Measurements from ENCODE around the gene ABCA8.
"Not testable (repeated sequence)": the region's sequence is repeated elsewhere in the genome, so short reads cannot be mapped to it uniquely, and the experiment has no call there.

DNA sequence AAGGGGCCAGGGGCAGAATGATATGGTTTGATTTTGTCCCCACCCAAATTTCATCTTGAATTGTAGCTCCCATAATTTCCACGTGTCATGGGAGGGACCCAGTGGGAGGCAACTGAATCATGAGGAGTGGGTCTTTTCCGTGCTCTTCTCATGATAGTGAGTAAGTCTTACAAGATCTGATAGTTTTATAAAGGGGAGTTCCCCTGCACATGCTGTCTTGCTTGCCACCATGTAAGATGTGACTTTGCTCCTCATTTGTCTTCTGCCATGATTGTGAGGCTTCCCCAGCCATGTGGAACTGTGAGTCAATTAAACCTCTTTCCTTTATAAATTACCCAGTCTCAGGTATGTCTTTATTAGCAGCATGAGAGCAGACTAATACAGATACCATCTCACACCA is 3.9 kb upstream of the ABCA8 start:
- TF ChIP-seq ESRRA (CRISPR knock-in tag; IDR thresholded peaks at IDR 0.05; ENCODE audit: borderline replicate concordance); NFYB (CRISPR knock-in tag; conservative IDR thresholded peaks at IDR 0.05; ENCODE audit: low read depth); NFE2L1 (CRISPR knock-in tag; IDR thresholded peaks at IDR 0.05); TP53 (CRISPR knock-in tag; IDR thresholded peaks at IDR 0.05); NR1H2 (CRISPR knock-in tag; IDR thresholded peaks at IDR 0.05); NR2C2 (CRISPR knock-in tag; IDR thresholded peaks at IDR 0.05); FOXJ3 (CRISPR knock-in tag; IDR thresholded peaks at IDR 0.05; ENCODE audit: borderline replicate concordance); ATF1 (CRISPR knock-in tag; IDR thresholded peaks at IDR 0.05): not testable (repeated sequence)
- TF ChIP-seq, protein P1, sequence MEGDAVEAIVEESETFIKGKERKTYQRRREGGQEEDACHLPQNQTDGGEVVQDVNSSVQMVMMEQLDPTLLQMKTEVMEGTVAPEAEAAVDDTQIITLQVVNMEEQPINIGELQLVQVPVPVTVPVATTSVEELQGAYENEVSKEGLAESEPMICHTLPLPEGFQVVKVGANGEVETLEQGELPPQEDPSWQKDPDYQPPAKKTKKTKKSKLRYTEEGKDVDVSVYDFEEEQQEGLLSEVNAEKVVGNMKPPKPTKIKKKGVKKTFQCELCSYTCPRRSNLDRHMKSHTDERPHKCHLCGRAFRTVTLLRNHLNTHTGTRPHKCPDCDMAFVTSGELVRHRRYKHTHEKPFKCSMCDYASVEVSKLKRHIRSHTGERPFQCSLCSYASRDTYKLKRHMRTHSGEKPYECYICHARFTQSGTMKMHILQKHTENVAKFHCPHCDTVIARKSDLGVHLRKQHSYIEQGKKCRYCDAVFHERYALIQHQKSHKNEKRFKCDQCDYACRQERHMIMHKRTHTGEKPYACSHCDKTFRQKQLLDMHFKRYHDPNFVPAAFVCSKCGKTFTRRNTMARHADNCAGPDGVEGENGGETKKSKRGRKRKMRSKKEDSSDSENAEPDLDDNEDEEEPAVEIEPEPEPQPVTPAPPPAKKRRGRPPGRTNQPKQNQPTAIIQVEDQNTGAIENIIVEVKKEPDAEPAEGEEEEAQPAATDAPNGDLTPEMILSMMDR (IDR thresholded peaks at IDR 0.05), result not testable (repeated sequence)
- TF ChIP-seq, protein P2, sequence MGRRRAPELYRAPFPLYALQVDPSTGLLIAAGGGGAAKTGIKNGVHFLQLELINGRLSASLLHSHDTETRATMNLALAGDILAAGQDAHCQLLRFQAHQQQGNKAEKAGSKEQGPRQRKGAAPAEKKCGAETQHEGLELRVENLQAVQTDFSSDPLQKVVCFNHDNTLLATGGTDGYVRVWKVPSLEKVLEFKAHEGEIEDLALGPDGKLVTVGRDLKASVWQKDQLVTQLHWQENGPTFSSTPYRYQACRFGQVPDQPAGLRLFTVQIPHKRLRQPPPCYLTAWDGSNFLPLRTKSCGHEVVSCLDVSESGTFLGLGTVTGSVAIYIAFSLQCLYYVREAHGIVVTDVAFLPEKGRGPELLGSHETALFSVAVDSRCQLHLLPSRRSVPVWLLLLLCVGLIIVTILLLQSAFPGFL (CRISPR knock-in tag; IDR thresholded peaks at IDR 0.05; ENCODE audit: borderline replicate concordance), result not testable (repeated sequence)
- TF ChIP-seq, protein P3, sequence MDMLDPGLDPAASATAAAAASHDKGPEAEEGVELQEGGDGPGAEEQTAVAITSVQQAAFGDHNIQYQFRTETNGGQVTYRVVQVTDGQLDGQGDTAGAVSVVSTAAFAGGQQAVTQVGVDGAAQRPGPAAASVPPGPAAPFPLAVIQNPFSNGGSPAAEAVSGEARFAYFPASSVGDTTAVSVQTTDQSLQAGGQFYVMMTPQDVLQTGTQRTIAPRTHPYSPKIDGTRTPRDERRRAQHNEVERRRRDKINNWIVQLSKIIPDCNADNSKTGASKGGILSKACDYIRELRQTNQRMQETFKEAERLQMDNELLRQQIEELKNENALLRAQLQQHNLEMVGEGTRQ (CRISPR knock-in tag; IDR thresholded peaks at IDR 0.05), result not testable (repeated sequence)
- TF ChIP-seq, protein P4, sequence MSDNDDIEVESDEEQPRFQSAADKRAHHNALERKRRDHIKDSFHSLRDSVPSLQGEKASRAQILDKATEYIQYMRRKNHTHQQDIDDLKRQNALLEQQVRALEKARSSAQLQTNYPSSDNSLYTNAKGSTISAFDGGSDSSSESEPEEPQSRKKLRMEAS (CRISPR knock-in tag; IDR thresholded peaks at IDR 0.05), result not testable (repeated sequence)
- TF ChIP-seq, protein P5, sequence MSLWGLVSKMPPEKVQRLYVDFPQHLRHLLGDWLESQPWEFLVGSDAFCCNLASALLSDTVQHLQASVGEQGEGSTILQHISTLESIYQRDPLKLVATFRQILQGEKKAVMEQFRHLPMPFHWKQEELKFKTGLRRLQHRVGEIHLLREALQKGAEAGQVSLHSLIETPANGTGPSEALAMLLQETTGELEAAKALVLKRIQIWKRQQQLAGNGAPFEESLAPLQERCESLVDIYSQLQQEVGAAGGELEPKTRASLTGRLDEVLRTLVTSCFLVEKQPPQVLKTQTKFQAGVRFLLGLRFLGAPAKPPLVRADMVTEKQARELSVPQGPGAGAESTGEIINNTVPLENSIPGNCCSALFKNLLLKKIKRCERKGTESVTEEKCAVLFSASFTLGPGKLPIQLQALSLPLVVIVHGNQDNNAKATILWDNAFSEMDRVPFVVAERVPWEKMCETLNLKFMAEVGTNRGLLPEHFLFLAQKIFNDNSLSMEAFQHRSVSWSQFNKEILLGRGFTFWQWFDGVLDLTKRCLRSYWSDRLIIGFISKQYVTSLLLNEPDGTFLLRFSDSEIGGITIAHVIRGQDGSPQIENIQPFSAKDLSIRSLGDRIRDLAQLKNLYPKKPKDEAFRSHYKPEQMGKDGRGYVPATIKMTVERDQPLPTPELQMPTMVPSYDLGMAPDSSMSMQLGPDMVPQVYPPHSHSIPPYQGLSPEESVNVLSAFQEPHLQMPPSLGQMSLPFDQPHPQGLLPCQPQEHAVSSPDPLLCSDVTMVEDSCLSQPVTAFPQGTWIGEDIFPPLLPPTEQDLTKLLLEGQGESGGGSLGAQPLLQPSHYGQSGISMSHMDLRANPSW (CRISPR knock-in tag; conservative IDR thresholded peaks at IDR 0.05; ENCODE audit: low read depth), result not testable (repeated sequence)
- TF ChIP-seq, protein P6, sequence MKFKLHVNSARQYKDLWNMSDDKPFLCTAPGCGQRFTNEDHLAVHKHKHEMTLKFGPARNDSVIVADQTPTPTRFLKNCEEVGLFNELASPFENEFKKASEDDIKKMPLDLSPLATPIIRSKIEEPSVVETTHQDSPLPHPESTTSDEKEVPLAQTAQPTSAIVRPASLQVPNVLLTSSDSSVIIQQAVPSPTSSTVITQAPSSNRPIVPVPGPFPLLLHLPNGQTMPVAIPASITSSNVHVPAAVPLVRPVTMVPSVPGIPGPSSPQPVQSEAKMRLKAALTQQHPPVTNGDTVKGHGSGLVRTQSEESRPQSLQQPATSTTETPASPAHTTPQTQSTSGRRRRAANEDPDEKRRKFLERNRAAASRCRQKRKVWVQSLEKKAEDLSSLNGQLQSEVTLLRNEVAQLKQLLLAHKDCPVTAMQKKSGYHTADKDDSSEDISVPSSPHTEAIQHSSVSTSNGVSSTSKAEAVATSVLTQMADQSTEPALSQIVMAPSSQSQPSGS (CRISPR knock-in tag; IDR thresholded peaks at IDR 0.05; ENCODE audit: borderline replicate concordance, low read depth), result not testable (repeated sequence)
